HG02571 (cell line): Measurements from ENCODE around the gene CUX1.
"Not testable (repeated sequence)": the region's sequence is repeated elsewhere in the genome, so short reads cannot be mapped to it uniquely, and the experiment has no call there.

Experiments used
- ATAC-seq: cut with Tn5 transposase; IDR thresholded peaks from one replicate; pipeline ENCODE4 v1.9.1; 2021; ENCODE audit warnings: mild to moderate bottlenecking, moderate library complexity; ENCODE audit not compliant: unreplicated experiment

Gene CUX1

GRCh38 chr7:102223184-102223583 is 405.8 kb downstream of the CUX1 start:
- no peak for ATAC-seq

DNA sequence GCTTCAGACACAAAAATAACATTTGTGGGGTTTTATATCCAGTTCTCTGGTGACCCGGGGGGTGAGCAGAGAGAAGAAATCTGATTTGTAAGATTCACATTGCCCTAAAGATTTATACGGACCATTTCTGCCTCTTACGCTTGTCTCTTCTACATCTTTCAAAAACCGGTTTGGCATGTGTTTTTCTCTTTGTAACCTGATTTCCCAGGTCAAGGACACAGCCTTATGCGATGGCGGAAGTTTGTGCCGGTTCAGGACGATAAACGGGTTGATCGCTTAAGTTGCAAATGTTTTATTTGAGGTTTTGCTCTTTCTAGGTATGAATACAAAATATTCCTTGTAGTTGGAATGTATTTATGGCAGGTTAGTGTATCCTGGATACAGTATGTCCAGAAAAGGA is 407.6 kb downstream of the CUX1 start:
- ATAC-seq = no peak

- ATAC-seq = no peak
These were observed 409.9 kb downstream of the CUX1 start for GRCh38 chr7:102227371-102227770.

GRCh38 chr7:102228935-102229334 is 411.5 kb downstream of the CUX1 start:
- ATAC-seq = no peak

- ATAC-seq = not testable (repeated sequence)
These were observed 412.7 kb downstream of the CUX1 start for GRCh38 chr7:102230162-102230561.

GRCh38 chr7:102230593-102230992 is 413.2 kb downstream of the CUX1 start:
- no peak for ATAC-seq

- ATAC-seq = no peak
These were observed 415.3 kb downstream of the CUX1 start for GRCh38 chr7:102232611-102233286.

DNA sequence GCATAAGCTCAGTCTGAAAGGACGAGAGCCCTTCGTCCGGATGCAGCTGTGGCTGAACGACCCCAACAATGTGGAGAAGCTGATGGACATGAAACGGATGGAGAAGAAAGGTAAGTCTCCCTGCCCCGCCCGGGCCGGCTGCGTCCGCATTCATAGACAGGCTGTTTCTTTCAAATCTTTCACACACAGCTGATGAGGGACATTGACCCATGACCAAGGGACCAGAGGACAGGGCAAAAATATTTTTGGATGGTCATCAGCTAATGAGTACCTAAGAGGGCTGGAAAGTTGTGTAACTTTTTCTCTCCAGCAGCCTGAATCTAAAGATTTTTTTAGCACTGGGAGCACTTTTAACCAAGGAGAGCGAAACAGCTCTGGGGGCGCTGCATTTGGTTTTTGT is 416.7 kb downstream of the CUX1 start:
- no peak for ATAC-seq

- no peak for ATAC-seq
These were observed 417.6 kb downstream of the CUX1 start for GRCh38 chr7:102234801-102235550.

DNA sequence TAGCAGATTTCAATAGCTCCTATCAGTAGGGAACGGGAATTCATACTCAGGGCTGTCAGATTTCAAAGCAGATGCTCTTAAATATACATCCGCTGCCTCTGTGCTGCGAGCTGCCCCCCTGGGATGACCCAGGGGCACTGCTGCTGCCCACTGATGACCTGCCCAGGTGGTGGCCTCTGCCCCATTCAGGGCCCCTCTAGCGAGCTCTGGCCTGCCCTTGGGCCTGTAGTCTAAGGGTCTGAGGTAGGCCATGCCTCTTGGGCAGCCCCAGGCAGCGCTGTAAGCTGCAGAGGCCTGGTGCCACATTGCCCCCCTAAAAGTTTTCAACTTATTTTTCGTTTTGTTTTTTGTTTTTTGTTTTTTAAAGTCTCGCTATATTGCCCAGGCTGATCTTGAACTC is 418.7 kb downstream of the CUX1 start:
- no peak for ATAC-seq

- no peak for ATAC-seq
These were observed 419.3 kb downstream of the CUX1 start for GRCh38 chr7:102236592-102237287.

DNA sequence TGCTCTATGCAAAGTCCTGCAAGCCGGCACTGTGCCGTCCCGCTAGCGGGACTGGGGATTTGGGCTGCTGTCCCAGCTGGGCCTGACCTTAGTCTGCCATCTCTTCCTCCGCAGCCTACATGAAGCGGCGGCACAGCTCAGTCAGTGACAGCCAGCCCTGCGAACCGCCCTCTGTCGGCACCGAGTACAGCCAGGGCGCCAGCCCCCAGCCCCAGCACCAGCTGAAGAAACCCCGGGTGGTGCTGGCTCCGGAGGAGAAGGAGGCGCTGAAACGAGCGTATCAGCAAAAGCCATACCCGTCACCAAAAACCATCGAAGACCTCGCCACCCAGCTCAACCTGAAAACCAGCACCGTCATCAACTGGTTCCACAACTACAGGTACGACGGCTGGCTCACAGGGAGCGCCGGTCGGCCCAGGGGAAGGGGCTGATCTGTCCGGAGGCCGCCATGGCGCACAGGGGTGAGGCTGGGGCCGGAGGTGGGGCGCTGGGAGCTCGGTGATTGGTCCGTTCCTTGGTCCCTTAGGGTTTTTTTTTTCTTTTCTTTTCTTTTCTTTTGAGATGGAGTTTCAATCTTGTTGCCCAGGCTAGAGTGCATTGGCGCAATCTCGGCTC is 421.9 kb downstream of the CUX1 start:
- ATAC-seq = no peak

- ATAC-seq = no peak
These were observed 424.0 kb downstream of the CUX1 start for GRCh38 chr7:102241431-102241830.

GRCh38 chr7:102244601-102245000 is 427.2 kb downstream of the CUX1 start:
- ATAC-seq = no peak

- ATAC-seq = no peak
These were observed 430.6 kb downstream of the CUX1 start for GRCh38 chr7:102248081-102248455.

DNA sequence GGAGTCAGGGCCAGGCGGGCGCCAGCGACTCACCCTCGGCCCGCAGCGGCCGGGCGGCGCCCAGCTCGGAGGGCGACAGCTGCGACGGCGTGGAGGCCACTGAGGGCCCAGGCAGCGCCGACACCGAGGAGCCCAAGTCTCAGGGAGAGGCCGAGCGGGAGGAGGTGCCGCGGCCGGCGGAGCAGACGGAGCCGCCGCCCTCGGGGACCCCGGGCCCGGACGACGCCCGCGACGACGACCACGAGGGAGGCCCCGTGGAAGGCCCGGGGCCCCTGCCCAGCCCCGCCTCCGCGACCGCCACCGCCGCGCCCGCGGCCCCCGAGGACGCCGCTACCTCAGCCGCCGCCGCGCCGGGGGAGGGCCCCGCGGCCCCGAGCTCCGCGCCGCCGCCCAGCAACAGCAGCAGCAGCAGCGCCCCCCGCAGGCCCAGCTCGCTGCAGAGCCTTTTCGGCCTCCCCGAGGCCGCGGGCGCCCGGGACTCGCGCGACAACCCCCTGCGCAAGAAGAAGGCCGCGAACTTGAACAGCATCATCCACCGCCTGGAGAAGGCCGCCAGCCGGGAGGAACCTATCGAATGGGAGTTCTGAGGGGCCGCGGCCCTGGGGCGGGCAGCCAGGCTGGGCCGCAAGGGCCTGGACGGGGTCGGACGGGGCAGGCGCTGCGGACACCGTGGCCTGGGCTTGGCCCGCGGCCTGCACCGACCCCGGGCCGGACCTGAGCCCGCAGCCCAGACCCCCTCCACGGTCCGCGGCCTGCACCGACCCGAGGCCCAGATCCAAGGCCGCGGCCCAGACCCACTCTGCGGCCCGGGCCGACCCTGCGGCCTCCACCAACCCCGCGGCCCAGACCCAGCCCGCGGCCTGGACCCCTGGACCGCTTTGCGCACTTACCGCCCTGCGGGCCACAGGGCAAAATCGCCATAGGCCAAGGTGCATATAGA is 431.3 kb downstream of the CUX1 start:
- ATAC-seq = no peak

DNA sequence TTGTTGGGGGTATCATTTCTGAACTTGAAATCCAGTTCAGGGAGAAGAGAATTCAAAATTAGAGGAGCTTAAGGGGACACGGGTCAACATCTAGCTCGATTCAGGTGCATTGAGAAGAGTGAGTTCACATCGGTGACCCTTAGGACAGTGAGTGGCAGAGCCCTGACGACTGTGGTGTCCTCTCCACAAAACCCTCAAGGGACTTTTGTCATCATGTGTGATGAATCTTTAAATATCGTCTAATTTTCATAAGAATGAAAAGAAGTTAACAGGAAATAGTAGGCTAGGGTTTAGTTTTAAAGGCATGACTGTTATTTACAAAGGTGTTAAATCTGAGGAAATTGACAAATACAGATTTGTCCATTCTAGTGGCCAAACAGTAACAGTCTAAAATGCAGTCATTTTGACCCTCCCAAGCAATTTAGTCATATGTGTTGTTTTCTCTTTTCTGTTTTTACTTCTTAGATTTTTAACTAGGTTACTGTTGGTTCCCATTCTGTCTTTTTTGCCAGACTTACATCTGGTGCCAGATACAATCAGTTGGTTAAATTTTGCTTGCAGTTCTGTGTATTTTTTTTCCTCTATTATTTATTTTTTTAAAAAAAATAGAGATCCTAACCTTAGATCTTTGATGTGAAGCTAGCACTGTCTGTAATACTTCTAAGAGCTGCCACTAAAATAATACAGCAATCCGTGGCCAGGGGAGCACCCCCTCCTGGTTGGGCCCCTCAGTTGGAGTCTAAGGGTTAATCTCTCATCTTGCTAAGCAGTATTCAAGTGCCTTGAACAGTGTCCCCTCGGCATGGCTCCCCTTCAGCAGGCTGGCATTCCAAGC is 434.3 kb downstream of the CUX1 start:
- no peak for ATAC-seq

DNA sequence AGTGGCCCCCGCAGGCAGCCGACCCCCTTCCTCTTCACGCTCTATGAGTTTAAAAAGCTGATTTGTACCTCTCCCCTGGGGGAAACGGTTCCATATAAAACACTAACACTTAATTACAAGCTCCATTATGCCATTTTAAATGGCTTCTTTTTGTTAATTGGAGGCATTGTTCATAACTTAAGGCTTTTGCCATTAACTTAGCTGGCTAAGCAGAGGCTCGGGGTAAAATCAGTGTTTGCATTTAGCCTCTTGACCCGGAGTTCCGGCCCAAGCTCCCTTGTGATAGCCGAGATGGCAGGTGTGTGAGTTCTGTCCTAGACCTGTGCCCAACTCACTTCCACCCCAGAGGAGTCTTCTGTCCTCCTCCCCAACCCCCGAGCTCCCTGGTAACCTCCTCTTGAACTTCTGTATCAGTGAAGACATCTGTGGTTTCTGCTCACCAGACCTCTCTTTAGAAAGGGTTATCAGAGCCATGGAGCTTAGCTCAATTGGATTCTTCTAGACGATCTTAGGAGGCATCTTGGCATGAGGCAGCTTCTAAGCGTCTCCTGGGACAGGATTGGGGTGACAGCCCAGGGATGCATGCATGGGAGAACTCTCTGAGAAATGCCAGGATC is 435.0 kb downstream of the CUX1 start:
- no peak for ATAC-seq
